ENCODE measurements around the gene PUS1. TPM values are rescaled to one million over a fixed set of nuclear protein-coding genes. Genes with fewer than 3 reads are reported as not detected.

PUS1 gene
- total RNA-seq, 1 experiment from 2014 or later = 74.0 TPM

DNA sequence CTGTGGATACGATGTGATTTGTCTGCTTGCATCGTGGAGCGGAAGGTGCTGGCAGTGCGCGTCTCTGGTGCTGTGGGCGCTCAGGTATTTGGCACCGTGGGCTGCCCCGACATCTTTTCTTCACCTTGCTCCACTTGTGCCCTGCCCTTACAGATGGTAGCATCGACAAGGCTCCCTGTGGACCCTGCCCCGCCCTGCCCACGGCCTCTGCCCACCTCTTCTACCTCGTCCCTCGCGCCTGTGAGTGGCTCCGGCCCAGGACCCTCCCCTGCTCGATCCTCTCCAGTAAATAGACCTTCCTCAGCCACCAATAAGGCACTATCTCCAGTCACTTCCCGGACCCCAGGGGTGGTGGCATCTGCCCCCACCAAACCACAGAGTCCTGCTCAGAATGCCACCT lies 57.3 kb downstream of the PUS1 start:
- Histone ChIP-seq H3K27me3 (ENCODE audit: low read length) (no peaks in the 10 kb centered on the region), H3K4me1 (ENCODE audit: insufficient read depth, low read length) (no peaks in the 10 kb centered on the region; the same call in 1 of the 2 replicates), H3K4me2 (ENCODE audit: low read length) (no peak overlapping the region), H3K27ac (ENCODE audit: low read length) (no peak overlapping the region), H2AFZ (ENCODE audit: low read length) (no peak overlapping the region), H3K9me2 (replicated peaks; ENCODE audit: low read length) (no peaks in the 10 kb centered on the region), H3K9ac (ENCODE audit: low read length) (no peak overlapping the region), H3K4me3 (ENCODE audit: low read length) (no peak overlapping the region), H3K9me3 (ENCODE audit: low read length) (no peaks in the 10 kb centered on the region), H4K20me1 (ENCODE audit: low read length) (no peaks in the 10 kb centered on the region), H3F3A (ENCODE audit: low read length, unreplicated experiment) (no peaks in the 10 kb centered on the region), H3K79me2 (ENCODE audit: low read length) (no peaks in the 10 kb centered on the region), H3K36me3 (ENCODE audit: low read depth, low read length) (peaks cover 55% of the 10 kb centered on the region)
- DNase-seq (no peak), ATAC-seq (no peak)
- ChIA-PET POLR2A (ENCODE audit: unreplicated experiment) (no interaction called here), CTCF (no interaction called here)
- BruUV-seq (replicated peaks) = no TSS peak
- TF ChIP-seq EZH2 (IDR thresholded peaks at IDR 0.05; ENCODE audit: low read length, unreplicated experiment) (no peak), EZH2phosphoT487 (IDR thresholded peaks at IDR 0.05; ENCODE audit: borderline replicate concordance, low read length) (no peak)
- TF ChIP-seq, protein P1, sequence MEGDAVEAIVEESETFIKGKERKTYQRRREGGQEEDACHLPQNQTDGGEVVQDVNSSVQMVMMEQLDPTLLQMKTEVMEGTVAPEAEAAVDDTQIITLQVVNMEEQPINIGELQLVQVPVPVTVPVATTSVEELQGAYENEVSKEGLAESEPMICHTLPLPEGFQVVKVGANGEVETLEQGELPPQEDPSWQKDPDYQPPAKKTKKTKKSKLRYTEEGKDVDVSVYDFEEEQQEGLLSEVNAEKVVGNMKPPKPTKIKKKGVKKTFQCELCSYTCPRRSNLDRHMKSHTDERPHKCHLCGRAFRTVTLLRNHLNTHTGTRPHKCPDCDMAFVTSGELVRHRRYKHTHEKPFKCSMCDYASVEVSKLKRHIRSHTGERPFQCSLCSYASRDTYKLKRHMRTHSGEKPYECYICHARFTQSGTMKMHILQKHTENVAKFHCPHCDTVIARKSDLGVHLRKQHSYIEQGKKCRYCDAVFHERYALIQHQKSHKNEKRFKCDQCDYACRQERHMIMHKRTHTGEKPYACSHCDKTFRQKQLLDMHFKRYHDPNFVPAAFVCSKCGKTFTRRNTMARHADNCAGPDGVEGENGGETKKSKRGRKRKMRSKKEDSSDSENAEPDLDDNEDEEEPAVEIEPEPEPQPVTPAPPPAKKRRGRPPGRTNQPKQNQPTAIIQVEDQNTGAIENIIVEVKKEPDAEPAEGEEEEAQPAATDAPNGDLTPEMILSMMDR (conservative IDR thresholded peaks at IDR 0.05; ENCODE audit: low read depth, low read length) = no peak
- intact Hi-C loops (cut with micrococcal nuclease) = no loop called here

DNA sequence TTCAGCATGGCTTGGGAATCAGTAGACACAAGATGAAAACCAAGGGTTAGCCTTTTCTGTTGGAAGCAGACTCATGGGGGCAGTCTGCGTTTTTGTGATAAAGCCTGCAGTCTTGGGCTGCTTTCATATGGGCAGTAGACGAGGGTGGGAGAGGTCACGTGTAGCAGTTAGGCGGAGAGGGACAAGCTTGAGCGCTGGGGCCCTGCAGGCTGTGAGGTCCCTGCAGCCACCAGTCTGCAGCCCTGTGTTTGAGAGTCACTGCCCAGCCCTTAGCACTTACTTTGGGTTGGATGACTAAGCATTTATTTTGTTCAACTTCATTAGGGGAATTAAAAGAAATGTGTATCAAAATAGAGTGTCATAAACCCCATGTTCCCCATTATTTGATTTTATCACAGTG lies 57.8 kb downstream of the PUS1 start:
- no peaks in the 10 kb centered on the region for H3K9me2 ChIP-seq (replicated peaks; ENCODE audit: low read length)
- peaks cover 51% of the 10 kb centered on the region for H3K36me3 ChIP-seq (ENCODE audit: low read depth, low read length)
- CTCF ChIA-PET = no interaction called here

DNA sequence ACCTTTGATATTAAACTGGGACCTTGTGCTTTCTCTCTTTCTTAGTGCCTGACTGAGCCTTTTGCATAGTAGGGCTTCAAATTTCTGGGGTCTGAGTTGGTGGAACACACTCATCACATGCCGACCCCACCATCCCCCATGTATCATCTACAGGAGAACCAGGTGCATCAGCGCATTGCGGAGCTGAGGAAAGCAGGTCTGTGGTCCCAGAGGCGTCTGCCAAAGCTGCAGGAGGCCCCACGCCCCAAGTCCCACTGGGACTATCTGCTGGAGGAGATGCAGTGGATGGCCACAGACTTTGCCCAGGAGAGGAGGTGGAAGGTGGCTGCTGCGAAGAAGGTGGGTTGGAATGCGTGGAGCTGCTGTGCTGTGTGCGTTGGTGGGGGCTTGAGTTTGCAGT lies 58.5 kb downstream of the PUS1 start:
- no peaks in the 10 kb centered on the region for H3K9me2 ChIP-seq (replicated peaks; ENCODE audit: low read length)
- H3F3A ChIP-seq (ENCODE audit: low read length, unreplicated experiment) = no peaks in the 10 kb centered on the region
- H3K4me2 ChIP-seq (ENCODE audit: low read length) = no peak overlapping the region
- no peaks in the 10 kb centered on the region for H3K79me2 ChIP-seq (ENCODE audit: low read length)
- H3K9ac ChIP-seq (ENCODE audit: low read length) = no peak overlapping the region
- CTCF ChIA-PET = no interaction called here
- no peak overlapping the region for H3K27ac ChIP-seq (ENCODE audit: low read length)
- DNase-seq = no peak
- no peaks in the 10 kb centered on the region for H3K27me3 ChIP-seq (ENCODE audit: low read length)
- H3K4me3 ChIP-seq (ENCODE audit: low read length) = no peak overlapping the region
- POLR2A ChIA-PET (ENCODE audit: unreplicated experiment) = no interaction called here
- TF ChIP-seq EZH2 (IDR thresholded peaks at IDR 0.05; ENCODE audit: low read length, unreplicated experiment) (no peak), EZH2phosphoT487 (IDR thresholded peaks at IDR 0.05; ENCODE audit: borderline replicate concordance, low read length) (no peak)
- TF ChIP-seq, protein P1 (conservative IDR thresholded peaks at IDR 0.05; ENCODE audit: low read depth, low read length) = no peak
- no peaks in the 10 kb centered on the region for H3K9me3 ChIP-seq (ENCODE audit: low read length)
- BruUV-seq (replicated peaks) = no TSS peak
- no peaks in the 10 kb centered on the region for H4K20me1 ChIP-seq (ENCODE audit: low read length)
- intact Hi-C loops (cut with micrococcal nuclease) = no loop called here
- H3K4me1 ChIP-seq (ENCODE audit: insufficient read depth, low read length) = no peaks in the 10 kb centered on the region
- ATAC-seq = no peak
- H3K36me3 ChIP-seq (ENCODE audit: low read depth, low read length) = peaks cover 54% of the 10 kb centered on the region
- H2AFZ ChIP-seq (ENCODE audit: low read length) = no peak overlapping the region

More for the DNA sequence above, 57.8 kb downstream of the PUS1 start:
- Histone ChIP-seq H3K79me2 (ENCODE audit: low read length) (no peaks in the 10 kb centered on the region), H3K4me3 (ENCODE audit: low read length) (no peak overlapping the region), H3K4me2 (ENCODE audit: low read length) (no peak overlapping the region), H3K27ac (ENCODE audit: low read length) (no peak overlapping the region), H3K9ac (ENCODE audit: low read length) (no peak overlapping the region), H4K20me1 (ENCODE audit: low read length) (no peaks in the 10 kb centered on the region), H3F3A (ENCODE audit: low read length, unreplicated experiment) (no peaks in the 10 kb centered on the region), H2AFZ (ENCODE audit: low read length) (no peak overlapping the region), H3K27me3 (ENCODE audit: low read length) (no peaks in the 10 kb centered on the region), H3K9me3 (ENCODE audit: low read length) (no peaks in the 10 kb centered on the region), H3K4me1 (ENCODE audit: insufficient read depth, low read length) (no peaks in the 10 kb centered on the region; the same call in 1 of the 2 replicates)
- TF ChIP-seq EZH2 (IDR thresholded peaks at IDR 0.05; ENCODE audit: low read length, unreplicated experiment) (no peak), EZH2phosphoT487 (IDR thresholded peaks at IDR 0.05; ENCODE audit: borderline replicate concordance, low read length) (no peak)
- TF ChIP-seq, protein P1 (conservative IDR thresholded peaks at IDR 0.05; ENCODE audit: low read depth, low read length) = no peak
- no peak for DNase-seq
- ATAC-seq = no peak
- POLR2A ChIA-PET (ENCODE audit: unreplicated experiment) = no interaction called here
- BruUV-seq (replicated peaks) = no TSS peak
- intact Hi-C loops (cut with micrococcal nuclease) = no loop called here
